BLaER1 treated with 17β-estradiol and CSF1 and Interleukin-3, amounts not matched to agents 10 nM and 100 nM (cell line): ENCODE measurements around the gene BMP6.
"Not testable (repeated sequence)": the region's sequence is repeated elsewhere in the genome, so short reads cannot be mapped to it uniquely, and the experiment has no call there.

ENCODE experiments used
- H3K27ac ChIP-seq, 11 experiments: shearing (Covaris generic); formaldehyde crosslinking; 2 replicates each; pipeline ENCODE4 v1.8.1; 2022
- H3K27me3 ChIP-seq, 11 experiments: shearing (Covaris generic); formaldehyde crosslinking; 2 replicates each; pipeline ENCODE4 v1.8.1; 2022
- H3K36me3 ChIP-seq, 11 experiments: shearing (Covaris generic); formaldehyde crosslinking; 2 replicates each; pipeline ENCODE4 v1.8.1; 2022
- H3K4me1 ChIP-seq, 10 experiments: shearing (Covaris generic); formaldehyde crosslinking; 2 replicates each; pipeline ENCODE4 v1.8.1; 2022
- H3K4me2 ChIP-seq, 11 experiments: shearing (Covaris generic); formaldehyde crosslinking; 2 replicates each; pipeline ENCODE4 v1.8.1; 2022
- H3K4me3 ChIP-seq, 10 experiments: shearing (Covaris generic); formaldehyde crosslinking; 2 replicates each; pipeline ENCODE4 v1.8.1; 2022
- H3K9ac ChIP-seq, 11 experiments: shearing (Covaris generic); formaldehyde crosslinking; 2 replicates each; pipeline ENCODE4 v1.8.1; 2022
- H3K9me3 ChIP-seq, 11 experiments: shearing (Covaris generic); formaldehyde crosslinking; replicated peaks in 1 of 11; 2 replicates each; pipeline ENCODE4 v1.8.1; 2022
- H4K20me1 ChIP-seq, 11 experiments: shearing (Covaris generic); formaldehyde crosslinking; 2 replicates each; pipeline ENCODE4 v1.8.1; 2022
- Cebpa-rat ChIP-seq, 11 experiments: shearing (Covaris generic); IDR thresholded peaks; 2 replicates each; pipeline ENCODE4 v1.8.1; 2022

BMP6 gene

DNA sequence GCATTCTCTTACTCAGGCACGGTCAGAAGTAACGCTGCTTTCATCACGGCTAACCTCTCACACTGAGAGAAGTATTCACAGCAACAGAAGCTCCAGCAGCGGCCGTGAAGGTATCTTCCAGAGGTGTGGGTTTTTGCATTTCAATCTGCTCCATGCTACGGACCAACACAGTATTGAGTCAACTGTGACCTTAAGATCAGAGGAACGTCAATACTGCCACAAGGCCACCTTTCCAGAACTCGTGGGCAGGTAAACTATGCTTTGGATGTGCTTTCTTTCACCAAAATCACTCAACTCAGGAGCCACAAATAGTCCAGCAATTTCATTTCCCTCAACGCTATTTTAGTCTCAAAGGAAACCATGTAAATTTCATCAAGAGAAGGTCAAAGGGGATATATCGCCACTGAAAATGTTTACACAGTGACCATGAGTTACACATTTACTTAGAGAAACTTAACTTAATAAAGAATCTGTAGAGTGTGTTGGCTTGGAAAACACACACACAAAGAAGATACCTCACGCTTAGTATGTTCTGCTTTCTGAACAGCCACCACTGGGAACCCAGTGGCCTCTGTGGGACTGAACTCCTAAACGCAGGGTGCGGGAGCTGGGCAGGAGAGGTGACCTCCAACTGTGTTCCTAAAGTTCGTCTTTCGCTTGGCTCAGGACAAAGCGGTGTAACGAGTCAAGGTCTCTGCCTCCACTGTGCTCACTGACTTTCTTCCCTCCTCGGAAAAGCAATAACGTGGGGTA lies 156.8 kb downstream of the BMP6 start:
- Histone ChIP-seq H3K4me1 (peaks cover 0 to under 1% (median 0%) of the 10 kb centered on the region in 10 experiments; a peak in 2 of 20 replicates), H3K27me3 (no peaks in the 10 kb centered on the region), H4K20me1 (peaks cover 0 to 26% (median 6%) of the 10 kb centered on the region in 11 experiments; a peak in 6 of 22 replicates), H3K36me3 (peaks cover 84 to 93% (median 89%) of the 10 kb centered on the region in 11 experiments), H3K4me2 (no peak overlapping the region), H3K27ac (no peak overlapping the region), H3K9me3 (no peaks in the 10 kb centered on the region), H3K9ac (no peak overlapping the region), H3K4me3 (no peak overlapping the region)
- no peak for TF ChIP-seq Cebpa-rat (IDR thresholded peaks at IDR 0.05)

DNA sequence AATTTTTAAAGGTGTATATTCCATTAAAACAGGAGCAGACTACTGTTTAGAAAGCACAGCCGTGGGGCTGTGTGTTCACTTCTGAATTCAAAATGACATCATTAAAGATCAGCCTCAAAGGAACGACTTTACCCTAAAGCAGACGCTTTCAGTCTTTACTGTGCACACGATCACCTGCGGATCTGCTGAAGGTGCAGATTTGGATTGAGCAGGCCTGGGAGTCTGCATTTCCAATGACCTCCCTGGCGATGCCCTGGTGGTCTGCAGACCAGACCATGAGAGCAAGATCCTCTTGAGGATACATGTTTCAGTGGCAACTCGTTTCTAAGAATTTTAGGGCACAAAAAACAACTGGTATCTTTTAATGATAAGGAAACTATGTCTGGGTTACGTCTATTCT lies 157.5 kb downstream of the BMP6 start:
- no peak for TF ChIP-seq Cebpa-rat (IDR thresholded peaks at IDR 0.05)
- Histone ChIP-seq H3K4me3 (no peak overlapping the region), H3K9me3 (no peaks in the 10 kb centered on the region), H3K27ac (no peak overlapping the region), H3K9ac (no peak overlapping the region), H3K27me3 (no peaks in the 10 kb centered on the region), H3K4me2 (no peak overlapping the region), H3K36me3 (peaks cover 91 to 100% (median 96%) of the 10 kb centered on the region in 11 experiments), H4K20me1 (peaks cover 0 to 30% (median 8%) of the 10 kb centered on the region in 11 experiments; a peak in 6 of 22 replicates), H3K4me1 (peaks cover 0 to 7% (median 0%) of the 10 kb centered on the region in 10 experiments; a peak in 3 of 20 replicates)

DNA sequence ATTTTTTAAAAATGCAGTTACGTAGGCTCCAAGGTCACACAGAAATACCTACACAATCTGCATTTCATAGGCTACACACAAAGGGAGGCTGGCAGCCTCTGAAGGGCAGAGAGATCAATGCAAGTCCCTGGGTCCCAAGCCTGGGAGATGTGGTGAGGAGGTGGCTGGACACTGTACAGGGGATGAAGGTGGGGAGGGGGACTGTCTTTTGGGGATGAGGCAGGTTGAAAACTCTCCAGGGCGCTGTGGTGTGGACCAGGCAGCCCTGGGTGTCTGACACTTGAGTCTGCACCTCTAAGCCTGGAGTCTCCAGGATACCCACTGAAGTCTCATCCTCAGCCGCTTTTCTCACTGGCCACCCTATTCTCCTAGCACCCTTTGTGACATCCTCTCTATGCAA lies 160.2 kb downstream of the BMP6 start:
- no peaks in the 10 kb centered on the region for H3K27me3 ChIP-seq
- H3K4me3 ChIP-seq, result no peak overlapping the region
- no peak overlapping the region for H3K4me2 ChIP-seq
- no peak overlapping the region for H3K27ac ChIP-seq
- peaks cover 0 to 8% (median 0%) of the 10 kb centered on the region in 10 experiments; a peak in 3 of 20 replicates for H3K4me1 ChIP-seq
- no peaks in the 10 kb centered on the region for H3K9me3 ChIP-seq
- H3K36me3 ChIP-seq, result peaks cover 98 to 100% (median 100%) of the 10 kb centered on the region in 11 experiments
- H4K20me1 ChIP-seq, result peaks cover 0 to 35% (median 8%) of the 10 kb centered on the region in 11 experiments; a peak in 6 of 22 replicates
- TF ChIP-seq Cebpa-rat (IDR thresholded peaks at IDR 0.05), result no peak
- no peak overlapping the region for H3K9ac ChIP-seq

DNA sequence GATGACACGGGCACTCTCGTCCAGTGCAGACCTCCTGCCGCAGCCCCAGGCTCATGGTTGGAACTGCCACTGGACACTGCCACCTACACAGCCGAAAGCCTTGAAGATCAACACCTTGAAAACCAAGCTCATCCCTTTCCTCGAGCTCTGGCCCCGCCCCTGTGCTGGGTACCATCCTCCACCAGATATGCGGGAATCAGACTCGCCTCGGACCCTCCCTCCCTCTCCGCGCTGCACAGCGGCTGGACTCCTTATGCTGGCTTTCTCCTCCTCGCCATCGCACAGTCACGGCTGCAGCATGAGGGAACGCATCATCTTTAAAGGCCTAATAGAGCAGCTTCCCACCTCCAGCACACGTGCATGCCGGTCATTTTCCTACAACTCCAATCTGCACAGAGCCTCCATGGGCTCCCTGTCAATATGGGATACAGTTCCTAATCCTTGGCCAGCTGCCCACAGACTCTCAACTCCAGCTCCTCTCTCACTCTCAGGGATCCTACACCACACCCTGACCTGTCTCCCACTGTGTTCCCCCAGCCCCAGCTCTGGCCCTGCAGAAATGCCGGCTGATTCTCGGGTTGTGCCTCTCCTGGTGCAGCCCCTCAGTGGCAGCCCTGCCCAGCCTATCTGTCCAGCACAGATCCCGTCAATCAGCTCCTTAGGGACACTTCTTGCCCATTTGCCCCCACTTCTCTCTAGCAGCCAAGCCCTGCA lies 161.5 kb downstream of the BMP6 start:
- H4K20me1 ChIP-seq, result peaks cover 0 to 45% (median 9%) of the 10 kb centered on the region in 11 experiments; a peak in 6 of 22 replicates
- peak overlapping the region in 1 of 11 experiments; percentile 4; a peak in 1 of 22 replicates for H3K4me2 ChIP-seq
- TF ChIP-seq Cebpa-rat (IDR thresholded peaks at IDR 0.05), result no peak
- no peak overlapping the region for H3K9ac ChIP-seq
- no peaks in the 10 kb centered on the region for H3K27me3 ChIP-seq
- H3K9me3 ChIP-seq, result peaks cover 0 to under 1% (median 0%) of the 10 kb centered on the region in 11 experiments; a peak in 3 of 22 replicates
- no peak overlapping the region for H3K27ac ChIP-seq
- no peak overlapping the region for H3K4me3 ChIP-seq
- H3K36me3 ChIP-seq, result peaks cover 100% of the 10 kb centered on the region in 11 experiments
- H3K4me1 ChIP-seq, result peaks cover 0 to 8% (median 0%) of the 10 kb centered on the region in 10 experiments; a peak in 3 of 20 replicates

DNA sequence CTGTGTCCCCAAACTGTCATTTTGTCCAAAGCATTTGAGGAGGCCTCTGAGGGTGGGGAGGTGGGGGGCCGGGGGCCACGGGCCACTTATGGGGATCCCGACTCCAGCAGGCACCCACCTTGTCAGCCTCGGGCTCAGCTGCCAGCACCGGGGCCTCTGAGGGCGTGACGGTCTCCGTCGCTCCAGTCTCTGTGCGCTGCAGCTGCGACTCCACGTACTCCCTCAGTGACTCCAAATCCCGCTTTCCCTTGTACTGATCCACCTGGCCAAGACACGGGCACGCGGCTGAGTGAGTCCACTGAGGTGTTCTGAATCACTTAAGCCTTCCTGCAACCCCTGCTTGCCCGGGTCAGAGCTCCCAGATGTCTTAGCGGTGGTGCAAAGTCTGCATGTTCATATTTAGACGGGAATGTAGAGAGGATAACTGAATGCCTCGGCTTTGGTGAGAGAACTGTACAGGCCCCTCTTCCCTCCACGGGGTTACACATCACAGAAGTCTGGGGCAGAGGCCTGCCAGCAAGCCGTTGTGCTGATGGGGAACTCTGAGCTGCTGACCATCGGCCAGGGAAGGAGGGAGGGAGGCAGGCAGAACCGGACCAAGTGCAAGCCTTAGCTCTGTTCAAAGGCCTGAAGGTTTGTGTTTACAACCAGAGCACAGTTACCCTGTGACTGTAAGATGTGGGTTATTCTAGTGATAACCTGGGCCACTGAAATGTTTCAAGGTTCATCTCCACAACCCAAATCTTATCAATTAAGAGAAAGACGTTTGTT lies 162.9 kb downstream of the BMP6 start:
- TF ChIP-seq Cebpa-rat (IDR thresholded peaks at IDR 0.05), result no peak
- peaks cover 100% of the 10 kb centered on the region in 11 experiments for H3K36me3 ChIP-seq
- peaks cover 0 to 45% (median 9%) of the 10 kb centered on the region in 11 experiments; a peak in 6 of 22 replicates for H4K20me1 ChIP-seq

DNA sequence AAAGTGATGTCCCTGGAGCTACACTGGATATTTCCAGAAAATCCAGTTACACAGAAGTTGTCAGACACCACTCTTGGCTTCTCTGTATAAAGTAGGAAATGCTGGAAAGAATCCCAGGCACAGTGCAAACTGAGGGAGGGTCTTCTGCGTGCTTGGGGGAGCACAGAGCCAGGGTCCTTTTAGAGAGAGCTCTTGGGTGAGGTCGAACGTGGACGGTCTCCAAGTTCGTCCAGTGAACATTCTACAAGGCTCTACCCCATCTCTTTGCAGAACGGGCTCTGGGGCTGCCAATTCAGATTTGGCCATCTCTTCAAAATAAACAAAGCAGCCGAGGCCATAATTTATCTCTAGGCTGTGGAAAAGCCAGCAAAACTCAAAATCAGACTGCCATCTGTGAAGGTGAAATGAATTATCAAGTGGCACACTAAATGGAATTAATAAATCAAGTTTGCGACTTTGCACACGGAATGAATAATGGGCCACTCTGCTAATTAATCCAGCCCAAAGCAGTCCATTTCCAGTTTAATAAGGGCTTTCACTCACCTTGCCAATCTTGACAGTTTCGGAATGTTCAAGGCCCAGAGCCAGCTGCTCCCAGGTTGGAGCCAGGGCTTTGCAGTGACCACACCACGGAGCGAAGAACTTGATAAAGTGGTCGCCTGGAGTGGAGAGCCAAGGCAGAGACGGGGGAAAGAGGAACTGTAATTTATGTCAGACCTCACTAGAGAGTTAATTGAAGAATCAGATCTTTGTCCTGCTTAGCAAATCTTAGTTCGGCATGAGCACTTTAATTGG lies 165.4 kb downstream of the BMP6 start:
- Histone ChIP-seq H3K27me3 (no peaks in the 10 kb centered on the region), H3K9me3 (peaks cover 0 to 14% (median 4%) of the 10 kb centered on the region in 11 experiments; a peak in 10 of 22 replicates), H3K4me2 (no peak overlapping the region), H3K4me1 (peaks cover 0 to 8% (median 0%) of the 10 kb centered on the region in 10 experiments; a peak in 3 of 20 replicates), H3K9ac (no peak overlapping the region), H3K36me3 (peaks cover 100% of the 10 kb centered on the region in 11 experiments), H3K27ac (no peak overlapping the region), H3K4me3 (no peak overlapping the region), H4K20me1 (peaks cover 0 to 46% (median 12%) of the 10 kb centered on the region in 11 experiments; a peak in 9 of 22 replicates)
- TF ChIP-seq Cebpa-rat (IDR thresholded peaks at IDR 0.05), result no peak

More for the DNA sequence above, 162.9 kb downstream of the BMP6 start:
- 0 out of 22 replicates have a peak overlapping the region, but pooled peaks of 1 of the 11 experiments have one; percentile 4 for H3K4me2 ChIP-seq
- no peaks in the 10 kb centered on the region for H3K27me3 ChIP-seq
- no peak overlapping the region for H3K27ac ChIP-seq
- H3K9ac ChIP-seq, result no peak overlapping the region
- peaks cover 0 to 14% (median 4%) of the 10 kb centered on the region in 11 experiments; a peak in 10 of 22 replicates for H3K9me3 ChIP-seq
- no peak overlapping the region for H3K4me3 ChIP-seq
- H3K4me1 ChIP-seq, result peaks cover 0 to 8% (median 0%) of the 10 kb centered on the region in 10 experiments; a peak in 3 of 20 replicates

DNA sequence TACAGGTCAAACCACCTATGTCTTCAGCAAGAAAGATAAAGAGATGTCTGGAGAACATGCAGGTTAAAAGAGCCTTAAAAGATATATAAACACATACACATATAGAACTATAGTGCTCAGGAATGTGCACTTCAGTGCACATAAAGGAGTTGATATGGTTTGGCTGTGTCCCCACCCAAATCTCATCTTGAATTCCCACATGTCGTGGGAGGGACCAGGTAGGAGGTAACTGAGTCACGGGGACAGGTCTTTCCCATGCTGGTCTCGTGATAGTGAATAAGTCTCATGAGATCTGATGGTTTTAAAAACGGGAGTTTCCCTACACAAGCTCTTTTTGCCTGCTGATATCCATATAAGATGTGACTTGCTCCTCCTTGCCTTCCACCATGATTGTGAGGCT lies 166.5 kb downstream of the BMP6 start:
- H3K4me1 ChIP-seq, H3K27me3 ChIP-seq, H3K27ac ChIP-seq, H3K9ac ChIP-seq, H3K4me3 ChIP-seq, H3K4me2 ChIP-seq: not testable (repeated sequence)
- peaks cover 0 to 14% (median 4%) of the 10 kb centered on the region in 11 experiments; a peak in 10 of 22 replicates for H3K9me3 ChIP-seq
- H3K36me3 ChIP-seq, result peaks cover 97 to 100% (median 100%) of the 10 kb centered on the region in 11 experiments
- peaks cover 0 to 42% (median 11%) of the 10 kb centered on the region in 11 experiments; a peak in 12 of 22 replicates for H4K20me1 ChIP-seq

DNA sequence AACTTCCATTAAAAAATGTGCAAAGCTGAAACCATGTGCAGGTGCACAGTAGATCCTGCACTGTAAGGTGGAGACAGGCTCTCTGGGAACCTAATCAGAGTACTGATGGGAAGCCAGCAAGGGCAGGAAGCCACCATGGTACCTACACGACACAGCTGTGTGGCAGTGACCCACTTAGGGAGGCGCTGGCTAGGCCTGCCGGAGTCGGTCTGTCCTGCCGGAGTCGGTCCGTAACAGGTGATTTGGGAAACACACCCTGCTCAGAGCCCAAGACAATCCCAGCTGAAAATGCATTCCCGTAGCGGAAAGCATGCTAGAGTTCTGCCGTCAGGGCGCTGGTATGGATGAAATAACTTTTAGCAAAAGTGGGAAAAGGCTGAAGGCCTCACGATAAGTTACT lies 167.4 kb downstream of the BMP6 start:
- no peak for TF ChIP-seq Cebpa-rat (IDR thresholded peaks at IDR 0.05)
- no peak overlapping the region for H3K9ac ChIP-seq
- peaks cover 97 to 100% (median 100%) of the 10 kb centered on the region in 11 experiments for H3K36me3 ChIP-seq
- no peak overlapping the region for H3K4me3 ChIP-seq
- no peak overlapping the region for H3K27ac ChIP-seq
- H3K27me3 ChIP-seq, result no peaks in the 10 kb centered on the region
- H4K20me1 ChIP-seq, result peaks cover 0 to 43% (median 19%) of the 10 kb centered on the region in 11 experiments; a peak in 12 of 22 replicates
- no peak overlapping the region for H3K4me2 ChIP-seq
- peaks cover 0 to under 1% (median 0%) of the 10 kb centered on the region in 10 experiments; a peak in 2 of 20 replicates for H3K4me1 ChIP-seq
- H3K9me3 ChIP-seq, result peaks cover 0 to 14% (median 4%) of the 10 kb centered on the region in 11 experiments; a peak in 10 of 22 replicates
